ENCODE measurements around the gene JOSD2. TPM values are rescaled to one million over a fixed set of nuclear protein-coding genes. Genes with fewer than 3 reads are reported as not detected.

JOSD2 gene
- total and polyA plus RNA-seq, 9 of the 15 experiments (the other 6 are each of a cell fraction or from before 2014, with no cell fraction given) = 0.06 to 14.4 (median 3.1) TPM

DNA sequence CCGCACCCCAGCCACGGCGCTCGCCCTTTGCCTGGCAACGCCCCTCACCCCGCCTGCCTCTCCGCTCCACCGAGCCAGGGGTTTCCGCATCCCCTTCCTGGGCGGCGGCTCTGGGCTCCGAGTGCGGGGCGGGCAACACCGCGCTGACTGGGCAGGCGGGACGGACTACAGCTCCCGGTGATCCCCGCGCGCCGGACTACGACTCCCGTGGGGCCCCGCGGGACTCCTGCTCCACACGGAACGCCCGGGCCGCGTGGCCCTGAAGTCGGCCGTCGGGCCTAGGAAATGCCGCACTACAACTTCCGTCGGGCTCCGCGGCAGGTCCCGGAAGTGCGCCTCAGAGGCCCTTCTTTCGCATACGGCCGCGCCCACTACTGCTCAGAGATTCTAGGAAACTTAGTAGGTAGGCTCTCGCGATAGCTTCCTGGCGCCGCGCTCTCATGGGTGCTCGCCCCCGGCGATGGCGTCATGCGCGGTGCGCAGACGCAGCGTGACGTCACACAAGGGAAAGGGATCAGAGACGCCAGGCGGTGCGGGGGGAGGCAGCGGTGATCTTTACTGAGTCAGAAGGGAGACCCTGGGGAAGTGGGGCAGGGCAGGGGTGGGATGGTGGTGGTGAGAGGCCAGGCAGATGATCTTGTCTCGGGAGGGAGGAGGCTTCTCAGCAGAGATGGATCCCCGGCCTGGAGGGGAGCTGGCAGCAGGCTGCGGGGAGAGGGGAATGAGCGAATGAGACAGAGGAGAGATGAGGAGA is at the start of gene JOSD2 (continued):
- TF ChIP-seq, protein P1, sequence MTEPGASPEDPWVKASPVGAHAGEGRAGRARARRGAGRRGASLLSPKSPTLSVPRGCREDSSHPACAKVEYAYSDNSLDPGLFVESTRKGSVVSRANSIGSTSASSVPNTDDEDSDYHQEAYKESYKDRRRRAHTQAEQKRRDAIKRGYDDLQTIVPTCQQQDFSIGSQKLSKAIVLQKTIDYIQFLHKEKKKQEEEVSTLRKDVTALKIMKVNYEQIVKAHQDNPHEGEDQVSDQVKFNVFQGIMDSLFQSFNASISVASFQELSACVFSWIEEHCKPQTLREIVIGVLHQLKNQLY (CRISPR knock-in tag; conservative IDR thresholded peaks at IDR 0.05) = no peak
- TF ChIP-seq, protein P2, sequence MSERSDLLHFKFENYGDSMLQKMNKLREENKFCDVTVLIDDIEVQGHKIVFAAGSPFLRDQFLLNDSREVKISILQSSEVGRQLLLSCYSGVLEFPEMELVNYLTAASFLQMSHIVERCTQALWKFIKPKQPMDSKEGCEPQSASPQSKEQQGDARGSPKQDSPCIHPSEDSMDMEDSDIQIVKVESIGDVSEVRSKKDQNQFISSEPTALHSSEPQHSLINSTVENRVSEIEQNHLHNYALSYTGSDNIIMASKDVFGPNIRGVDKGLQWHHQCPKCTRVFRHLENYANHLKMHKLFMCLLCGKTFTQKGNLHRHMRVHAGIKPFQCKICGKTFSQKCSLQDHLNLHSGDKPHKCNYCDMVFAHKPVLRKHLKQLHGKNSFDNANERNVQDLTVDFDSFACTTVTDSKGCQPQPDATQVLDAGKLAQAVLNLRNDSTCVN (CRISPR knock-in tag; IDR thresholded peaks at IDR 0.05) = peak; percentile 93
- TF ChIP-seq RFX1 (IDR thresholded peaks at IDR 0.05) (no peak), ZFP36 (IDR thresholded peaks at IDR 0.05; ENCODE audit: low read depth, low read length, partially characterized antibody) (peak; percentile 73), EGR1 (conservative IDR thresholded peaks at IDR 0.05) (peak; percentile 81), ZFX (CRISPR knock-in tag; IDR thresholded peaks at IDR 0.05) (peak; percentile 97), HMGN3 (IDR thresholded peaks at IDR 0.05; ENCODE audit: borderline replicate concordance, extremely low read depth, insufficient read length, low read depth, low read length) (peak; percentile 82), CHD2 (IDR thresholded peaks at IDR 0.05; ENCODE audit: low read depth, low read length) (peak; percentile 99), RFX5 (IDR thresholded peaks at IDR 0.05; ENCODE audit: low read depth, low read length) (peak; percentile 76), ETV5 (CRISPR knock-in tag; IDR thresholded peaks at IDR 0.05; ENCODE audit: low read depth) (peak; percentile 88; the same call in 1 of the 2 replicates), SMAD4 (CRISPR knock-in tag; conservative IDR thresholded peaks at IDR 0.05) (0 out of 2 replicates have a peak, but pooled peaks have one; percentile 19), ZNF175 (CRISPR knock-in tag; IDR thresholded peaks at IDR 0.05; ENCODE audit: low read depth) (peak; percentile 85; the same call in 1 of the 2 replicates), ZNF316 (IDR thresholded peaks at IDR 0.05) (no peak)
- TF ChIP-seq, protein P3, sequence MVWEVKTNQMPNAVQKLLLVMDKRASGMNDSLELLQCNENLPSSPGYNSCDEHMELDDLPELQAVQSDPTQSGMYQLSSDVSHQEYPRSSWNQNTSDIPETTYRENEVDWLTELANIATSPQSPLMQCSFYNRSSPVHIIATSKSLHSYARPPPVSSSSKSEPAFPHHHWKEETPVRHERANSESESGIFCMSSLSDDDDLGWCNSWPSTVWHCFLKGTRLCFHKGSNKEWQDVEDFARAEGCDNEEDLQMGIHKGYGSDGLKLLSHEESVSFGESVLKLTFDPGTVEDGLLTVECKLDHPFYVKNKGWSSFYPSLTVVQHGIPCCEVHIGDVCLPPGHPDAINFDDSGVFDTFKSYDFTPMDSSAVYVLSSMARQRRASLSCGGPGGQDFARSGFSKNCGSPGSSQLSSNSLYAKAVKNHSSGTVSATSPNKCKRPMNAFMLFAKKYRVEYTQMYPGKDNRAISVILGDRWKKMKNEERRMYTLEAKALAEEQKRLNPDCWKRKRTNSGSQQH (CRISPR knock-in tag; IDR thresholded peaks at IDR 0.05) = peak; percentile 85
- TF ChIP-seq, protein P4, sequence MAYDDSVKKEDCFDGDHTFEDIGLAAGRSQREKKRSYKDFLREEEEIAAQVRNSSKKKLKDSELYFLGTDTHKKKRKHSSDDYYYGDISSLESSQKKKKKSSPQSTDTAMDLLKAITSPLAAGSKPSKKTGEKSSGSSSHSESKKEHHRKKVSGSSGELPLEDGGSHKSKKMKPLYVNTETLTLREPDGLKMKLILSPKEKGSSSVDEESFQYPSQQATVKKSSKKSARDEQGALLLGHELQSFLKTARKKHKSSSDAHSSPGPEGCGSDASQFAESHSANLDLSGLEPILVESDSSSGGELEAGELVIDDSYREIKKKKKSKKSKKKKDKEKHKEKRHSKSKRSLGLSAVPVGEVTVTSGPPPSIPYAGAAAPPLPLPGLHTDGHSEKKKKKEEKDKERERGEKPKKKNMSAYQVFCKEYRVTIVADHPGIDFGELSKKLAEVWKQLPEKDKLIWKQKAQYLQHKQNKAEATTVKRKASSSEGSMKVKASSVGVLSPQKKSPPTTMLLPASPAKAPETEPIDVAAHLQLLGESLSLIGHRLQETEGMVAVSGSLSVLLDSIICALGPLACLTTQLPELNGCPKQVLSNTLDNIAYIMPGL (CRISPR knock-in tag; IDR thresholded peaks at IDR 0.05) = no peak
- TF ChIP-seq, protein P5, sequence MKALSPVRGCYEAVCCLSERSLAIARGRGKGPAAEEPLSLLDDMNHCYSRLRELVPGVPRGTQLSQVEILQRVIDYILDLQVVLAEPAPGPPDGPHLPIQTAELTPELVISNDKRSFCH (CRISPR knock-in tag; IDR thresholded peaks at IDR 0.05) = no peak
- TF ChIP-seq, protein P5 (tag; IDR thresholded peaks at IDR 0.05) = peak; percentile 74; the same call in 1 of the 2 replicates
- TF ChIP-seq, protein P6, sequence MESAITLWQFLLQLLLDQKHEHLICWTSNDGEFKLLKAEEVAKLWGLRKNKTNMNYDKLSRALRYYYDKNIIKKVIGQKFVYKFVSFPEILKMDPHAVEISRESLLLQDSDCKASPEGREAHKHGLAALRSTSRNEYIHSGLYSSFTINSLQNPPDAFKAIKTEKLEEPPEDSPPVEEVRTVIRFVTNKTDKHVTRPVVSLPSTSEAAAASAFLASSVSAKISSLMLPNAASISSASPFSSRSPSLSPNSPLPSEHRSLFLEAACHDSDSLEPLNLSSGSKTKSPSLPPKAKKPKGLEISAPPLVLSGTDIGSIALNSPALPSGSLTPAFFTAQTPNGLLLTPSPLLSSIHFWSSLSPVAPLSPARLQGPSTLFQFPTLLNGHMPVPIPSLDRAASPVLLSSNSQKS (CRISPR knock-in tag; IDR thresholded peaks at IDR 0.05) = no peak
